Spleen (tissue), 7 donors: Measurements from ENCODE around the gene SEC22C.

Source experiments
- POLR2AphosphoS5 ChIP-seq, 3 donors: sonication (generic); formaldehyde crosslinking; IDR thresholded peaks; one replicate each; pipeline ENCODE4 v1.5.1; 2017; ENCODE audit warnings: antibody characterized with exemption in 3 of 3
- TF ChIP-seq, protein P1 (sequence below), 11 experiments: fragments of 200-600 bp in 7 of 11; fragments of 450-650 bp in 4 of 11; sonication (generic) in 4 of 11; IDR thresholded peaks in 8 of 11; conservative IDR thresholded peaks in 3 of 11; 1 replicate in 7 of 11; 2 replicates in 4 of 11; pipeline versions ENCODE4 v1.4.0 to v1.8.0; 2016 to 2021; ENCODE audit warnings: antibody characterized with exemption in 11 of 11, inconsistent platforms in 4 of 11, mild to moderate bottlenecking in 1 of 11
- donor health status: DM: no; HTN: no; CAD: no; lungs with moderate emphysema.
- donor health status: DM: no; HTN: no; CAD: no.
- donor health status: DM: no; HTN: no; CAD: no.

DNA sequence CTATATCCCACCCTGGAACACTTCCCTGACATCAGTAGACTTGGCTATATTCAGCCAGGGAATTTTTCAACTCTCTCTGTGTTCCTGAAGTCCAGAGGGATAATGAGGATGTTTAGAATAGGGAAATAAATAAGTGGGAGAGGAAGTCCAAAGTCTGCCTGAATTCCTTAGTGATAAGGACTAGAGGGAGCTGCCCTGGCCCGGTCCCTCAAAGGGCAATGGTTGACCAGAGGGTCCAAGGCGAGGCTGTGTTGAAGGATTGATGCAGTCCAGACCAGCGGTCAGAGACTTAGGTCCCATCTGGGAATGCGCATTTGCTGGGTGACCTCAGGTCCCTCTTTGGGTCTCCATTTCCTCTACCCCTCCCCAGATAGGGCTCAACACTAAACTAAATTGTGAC lies 71.4 kb downstream of the SEC22C start:
- no peak for TF ChIP-seq POLR2AphosphoS5 (IDR thresholded peaks at IDR 0.05)
- TF ChIP-seq, protein P1, sequence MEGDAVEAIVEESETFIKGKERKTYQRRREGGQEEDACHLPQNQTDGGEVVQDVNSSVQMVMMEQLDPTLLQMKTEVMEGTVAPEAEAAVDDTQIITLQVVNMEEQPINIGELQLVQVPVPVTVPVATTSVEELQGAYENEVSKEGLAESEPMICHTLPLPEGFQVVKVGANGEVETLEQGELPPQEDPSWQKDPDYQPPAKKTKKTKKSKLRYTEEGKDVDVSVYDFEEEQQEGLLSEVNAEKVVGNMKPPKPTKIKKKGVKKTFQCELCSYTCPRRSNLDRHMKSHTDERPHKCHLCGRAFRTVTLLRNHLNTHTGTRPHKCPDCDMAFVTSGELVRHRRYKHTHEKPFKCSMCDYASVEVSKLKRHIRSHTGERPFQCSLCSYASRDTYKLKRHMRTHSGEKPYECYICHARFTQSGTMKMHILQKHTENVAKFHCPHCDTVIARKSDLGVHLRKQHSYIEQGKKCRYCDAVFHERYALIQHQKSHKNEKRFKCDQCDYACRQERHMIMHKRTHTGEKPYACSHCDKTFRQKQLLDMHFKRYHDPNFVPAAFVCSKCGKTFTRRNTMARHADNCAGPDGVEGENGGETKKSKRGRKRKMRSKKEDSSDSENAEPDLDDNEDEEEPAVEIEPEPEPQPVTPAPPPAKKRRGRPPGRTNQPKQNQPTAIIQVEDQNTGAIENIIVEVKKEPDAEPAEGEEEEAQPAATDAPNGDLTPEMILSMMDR (IDR thresholded peaks at IDR 0.05 in 8 of 11, conservative IDR thresholded peaks at IDR 0.05 in 3 of 11), result no peak
